GM21619 (cell line): ENCODE measurements around the gene KRT14.
"Not testable (repeated sequence)": the region's sequence is repeated elsewhere in the genome, so short reads cannot be mapped to it uniquely, and the experiment has no call there.

Experiments
- ATAC-seq: cut with Tn5 transposase; IDR thresholded peaks from one replicate; pipeline ENCODE4 v1.9.1; 2021; ENCODE audit not compliant: unreplicated experiment

Gene KRT14

DNA sequence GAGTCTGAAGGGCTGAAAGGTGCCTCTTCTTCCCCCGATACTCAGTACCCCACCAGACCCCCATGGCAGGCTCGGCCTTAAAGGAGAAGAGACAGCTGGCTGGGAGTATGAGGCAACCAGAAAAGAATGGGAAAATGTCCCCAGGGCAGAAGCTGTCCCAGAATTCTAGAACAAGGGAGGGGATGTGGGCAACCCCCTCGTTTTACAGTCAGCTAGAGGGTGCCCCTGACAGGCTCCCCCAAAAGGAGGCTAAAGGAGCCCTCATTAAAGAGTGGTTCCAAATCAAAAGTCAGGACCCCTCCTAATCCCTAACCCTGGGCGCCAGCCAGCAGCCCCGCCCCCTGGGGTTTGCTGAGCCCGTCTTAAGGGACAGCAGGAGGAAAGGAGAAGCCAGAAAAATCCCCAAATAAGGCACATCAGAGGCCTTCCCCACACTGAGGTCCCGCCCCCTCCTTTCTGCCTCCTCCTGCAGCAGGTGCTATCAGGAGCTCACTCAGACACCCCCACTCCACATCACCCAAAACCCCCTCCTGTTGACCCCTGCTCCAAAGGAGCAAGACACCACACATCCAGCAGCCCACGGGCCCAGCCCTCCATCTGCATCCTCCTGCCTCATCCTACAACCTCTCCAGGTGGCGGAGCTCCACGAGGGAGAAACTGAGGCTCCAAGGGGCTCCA is 36.6 kb upstream of the KRT14 start:
- not testable (repeated sequence) for ATAC-seq

DNA sequence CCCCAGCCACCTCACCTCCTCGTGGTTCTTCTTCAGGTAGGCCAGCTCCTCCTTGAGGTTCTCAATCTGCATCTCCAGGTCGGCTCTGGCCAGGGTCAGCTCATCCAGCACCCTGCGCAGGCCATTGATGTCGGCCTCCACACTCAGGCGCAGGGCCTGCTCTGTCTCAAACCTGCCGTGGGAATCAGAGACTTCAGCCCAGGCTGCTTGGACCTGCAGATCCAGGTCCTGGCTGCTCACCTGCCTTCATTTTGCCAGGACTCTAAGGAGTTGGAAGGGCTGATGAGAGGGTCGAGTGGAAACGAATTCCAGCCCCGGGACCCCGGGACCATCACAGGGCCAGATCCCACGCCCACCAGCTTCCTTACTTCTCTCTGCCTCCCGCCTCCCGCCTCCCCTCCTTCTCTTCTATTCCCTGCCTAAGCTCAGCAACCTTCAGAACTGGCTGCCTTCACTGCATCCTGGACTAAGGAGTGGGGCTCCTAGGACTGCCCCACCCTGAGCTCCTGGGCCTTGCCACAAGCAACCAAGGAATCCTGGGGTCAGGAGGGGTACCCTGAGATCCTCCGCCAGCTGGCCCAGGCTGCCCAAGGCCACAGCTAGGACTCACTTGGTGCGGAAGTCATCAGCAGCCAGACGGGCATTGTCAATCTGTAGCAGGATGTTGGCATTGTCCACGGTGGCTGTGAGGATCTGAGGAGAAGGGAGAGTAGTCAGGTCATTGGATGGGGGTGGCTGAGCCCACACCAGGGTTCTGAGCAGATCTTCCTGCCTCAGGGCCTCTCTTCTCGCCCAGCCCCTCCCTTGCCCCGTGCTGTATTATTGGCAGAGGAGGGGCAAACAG is 35.9 kb upstream of the KRT14 start:
- not testable (repeated sequence) for ATAC-seq

DNA sequence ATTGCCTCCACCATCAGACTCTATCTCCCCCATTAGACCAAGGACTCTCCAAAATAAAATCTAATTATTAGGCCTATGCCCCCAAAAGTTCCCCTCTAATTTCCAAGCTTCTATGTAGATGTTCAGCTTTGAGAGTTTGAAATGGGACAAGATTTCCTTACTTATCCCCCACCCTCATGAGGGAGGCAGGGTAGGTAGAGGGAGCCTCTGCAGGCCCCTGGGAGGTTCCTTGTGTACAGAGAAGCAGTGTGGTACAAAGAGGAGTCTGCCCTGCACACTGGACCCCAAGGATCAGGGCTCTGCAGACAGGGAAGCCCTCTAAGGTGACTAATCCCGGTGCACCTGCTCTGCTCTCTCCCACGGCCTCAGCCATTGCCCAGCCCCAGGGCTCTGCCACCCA is 35.2 kb upstream of the KRT14 start:
- no peak for ATAC-seq

DNA sequence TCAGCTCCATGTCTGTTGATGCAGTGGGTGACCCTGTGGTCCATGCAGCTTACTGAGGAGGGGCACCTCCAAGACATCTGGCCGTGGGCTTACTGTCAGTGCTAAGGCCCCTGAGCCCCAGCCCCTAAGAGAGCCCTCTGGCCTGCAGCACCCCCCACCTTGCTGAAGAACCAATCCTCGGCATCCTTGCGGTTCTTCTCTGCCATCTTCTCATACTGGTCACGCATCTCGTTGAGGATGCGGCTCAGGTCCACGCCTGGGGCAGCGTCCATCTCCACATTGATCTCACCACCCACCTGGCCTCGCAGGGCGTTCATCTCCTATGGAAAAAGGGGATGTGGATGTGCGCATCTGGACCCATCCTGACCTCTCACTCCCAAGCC is 34.7 kb upstream of the KRT14 start:
- not testable (repeated sequence) for ATAC-seq

DNA sequence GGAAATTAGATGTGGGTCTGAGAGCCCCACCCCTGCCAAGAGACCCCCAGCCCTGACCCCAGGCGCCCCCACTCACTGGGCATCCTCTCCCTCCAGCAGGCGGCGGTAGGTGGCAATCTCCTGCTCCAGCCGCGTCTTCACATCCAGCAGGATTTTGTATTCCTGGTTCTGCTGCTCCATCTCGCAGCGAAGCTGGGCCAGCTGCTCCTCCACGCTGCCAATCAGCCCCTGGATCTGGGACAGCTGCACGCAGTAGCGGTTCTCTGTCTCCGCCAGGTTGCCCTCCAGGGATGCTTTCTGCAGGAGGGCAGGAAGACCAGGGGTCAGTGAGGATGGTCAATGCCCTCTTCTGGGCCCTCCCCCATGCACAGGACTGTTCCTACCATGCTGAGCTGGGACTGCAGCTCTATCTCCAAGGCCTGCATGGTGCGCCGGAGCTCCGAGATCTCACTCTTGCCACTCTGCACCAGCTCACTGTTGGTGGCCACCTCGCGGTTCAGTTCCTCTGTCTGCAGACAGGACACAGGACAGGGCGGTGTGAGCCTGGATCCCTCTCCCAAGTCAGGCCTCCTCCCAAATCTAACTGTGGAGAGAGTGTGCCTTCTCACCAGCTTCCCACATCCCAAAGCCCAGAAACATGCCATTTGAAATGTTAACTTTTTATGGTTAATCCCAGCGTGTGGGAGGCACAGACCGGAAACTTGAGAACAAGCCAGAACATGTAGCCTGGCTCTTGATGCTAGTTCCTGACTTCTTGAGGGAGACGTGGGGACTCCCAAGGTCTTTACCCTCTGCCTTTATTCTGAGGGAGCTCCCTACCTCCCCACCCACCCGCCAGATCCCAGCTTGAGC is 34.1 kb upstream of the KRT14 start:
- ATAC-seq: no peak

DNA sequence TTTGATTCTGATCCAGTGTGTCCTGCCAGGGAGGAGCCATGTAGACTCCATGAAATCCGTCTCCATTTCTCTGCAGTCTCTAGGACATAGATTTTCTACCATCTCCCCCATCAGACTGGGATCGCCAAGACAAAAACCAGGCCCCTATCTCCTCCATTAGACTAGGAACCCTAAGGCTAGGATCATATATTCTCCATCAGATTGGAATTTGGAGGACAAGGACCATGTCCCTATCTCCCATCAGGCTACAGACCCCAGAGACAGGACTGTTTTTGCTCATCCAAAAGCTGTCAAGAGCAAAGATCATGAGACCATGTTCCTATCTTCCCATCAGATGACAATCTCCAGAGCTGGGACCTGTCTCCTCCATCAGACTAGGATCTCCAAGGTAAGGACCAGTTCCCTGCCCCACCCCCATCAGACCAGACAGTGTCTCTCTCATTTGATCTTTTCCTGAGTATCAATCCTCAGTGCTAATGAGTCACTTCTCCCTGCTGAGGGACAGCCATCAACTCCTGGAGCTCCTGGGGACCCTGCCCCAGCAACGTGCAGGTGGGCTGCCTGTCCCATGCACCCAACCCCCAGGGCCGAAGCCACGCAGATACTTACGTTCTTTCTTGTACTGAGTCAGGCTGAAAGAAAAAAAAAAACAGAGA is 33.4 kb upstream of the KRT14 start:
- ATAC-seq: not testable (repeated sequence)

DNA sequence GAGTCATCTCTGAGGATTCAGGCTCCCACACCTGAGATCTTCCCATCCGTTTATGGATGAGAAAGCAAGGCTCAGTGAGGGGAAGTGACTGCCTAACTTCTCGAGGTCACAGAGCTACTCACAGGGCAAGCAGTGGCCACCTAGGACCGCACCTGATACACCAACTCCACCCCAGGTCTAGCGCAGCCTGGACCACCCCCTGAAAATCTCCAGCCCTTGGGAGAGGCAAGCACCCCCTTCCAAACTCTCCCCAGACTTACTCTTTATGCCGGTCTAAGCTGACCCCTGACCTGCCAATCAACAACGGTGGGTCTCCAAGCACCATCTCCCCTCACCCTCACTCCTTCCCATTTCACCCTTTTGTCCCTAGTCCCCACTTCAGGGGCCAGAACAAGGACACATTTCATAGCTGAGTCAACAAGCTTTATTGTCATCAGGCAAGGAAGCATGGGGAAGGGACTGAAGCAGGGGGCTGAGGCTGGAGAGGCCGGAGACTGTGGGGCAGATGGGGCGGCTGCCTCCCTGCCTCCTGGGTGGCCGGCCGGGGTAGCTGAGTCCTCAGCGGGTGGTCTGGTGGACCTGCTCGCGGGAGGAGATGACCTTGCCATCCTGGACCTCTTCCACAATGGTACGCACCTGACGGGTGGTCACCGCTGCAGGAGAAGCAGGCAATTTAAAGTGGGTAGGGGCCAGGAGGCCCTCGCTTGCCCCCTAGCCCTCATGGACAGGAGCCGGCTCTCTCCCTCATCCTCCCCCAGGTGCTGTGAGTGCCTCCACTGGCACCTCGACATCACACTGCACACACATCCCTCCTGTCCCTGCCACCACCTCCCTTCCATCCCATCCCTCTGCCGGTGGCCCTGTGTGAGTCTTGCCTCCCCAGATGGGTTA is 32.6 kb upstream of the KRT14 start:
- no peak for ATAC-seq

DNA sequence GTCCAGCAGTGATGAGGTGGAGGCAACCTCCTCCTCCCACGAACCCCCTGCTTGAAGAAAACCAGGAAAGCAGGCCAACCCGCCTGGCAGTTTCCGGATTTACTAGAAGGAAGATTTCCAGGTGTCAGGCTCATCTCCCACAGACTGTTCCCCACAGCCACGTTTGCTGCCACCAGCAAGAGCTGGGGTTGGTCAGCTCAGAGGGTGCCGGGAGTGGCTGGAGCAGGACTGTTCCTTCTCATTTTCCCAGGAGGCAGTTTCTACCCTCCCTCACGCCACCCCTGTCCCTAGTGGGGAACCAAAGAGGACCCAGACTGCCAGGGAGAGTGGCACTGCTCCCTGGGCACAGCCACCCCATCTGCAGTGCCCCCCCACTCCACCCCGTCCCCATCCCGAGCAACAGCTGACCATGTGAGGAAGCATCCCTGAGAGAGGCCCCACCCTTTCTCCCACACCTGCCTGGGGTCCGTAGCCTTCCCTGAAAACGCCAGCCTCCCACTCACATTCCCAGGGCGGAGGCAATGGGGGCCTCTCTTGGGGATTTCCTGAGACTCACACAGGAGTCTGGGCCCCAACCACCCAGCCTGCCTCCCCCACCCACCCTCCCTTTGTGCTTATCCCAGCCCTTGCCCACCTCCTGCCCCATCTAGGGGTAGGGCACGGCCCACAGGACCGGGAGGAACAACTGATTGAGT is 31.8 kb upstream of the KRT14 start:
- no peak for ATAC-seq

DNA sequence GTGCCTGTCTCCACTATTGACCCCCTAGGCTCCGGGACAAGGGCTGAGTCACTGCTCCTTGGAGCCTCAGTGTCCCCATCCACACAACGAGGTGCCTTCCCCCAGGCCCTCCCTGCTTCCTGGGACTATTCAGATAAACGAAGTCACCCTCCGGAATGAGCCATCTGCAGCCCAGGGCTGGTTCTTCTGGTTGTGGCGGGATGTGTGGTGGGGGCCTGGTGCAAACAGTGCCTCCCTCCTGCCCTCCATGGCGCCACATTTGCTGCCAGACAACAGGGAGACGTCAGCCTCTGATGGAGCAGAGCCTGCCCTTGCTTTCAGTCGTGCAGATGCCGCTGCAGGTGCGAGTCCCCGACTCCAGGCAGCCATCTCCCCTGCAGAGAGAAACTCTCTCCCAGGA is 31.0 kb upstream of the KRT14 start:
- no peak for ATAC-seq

DNA sequence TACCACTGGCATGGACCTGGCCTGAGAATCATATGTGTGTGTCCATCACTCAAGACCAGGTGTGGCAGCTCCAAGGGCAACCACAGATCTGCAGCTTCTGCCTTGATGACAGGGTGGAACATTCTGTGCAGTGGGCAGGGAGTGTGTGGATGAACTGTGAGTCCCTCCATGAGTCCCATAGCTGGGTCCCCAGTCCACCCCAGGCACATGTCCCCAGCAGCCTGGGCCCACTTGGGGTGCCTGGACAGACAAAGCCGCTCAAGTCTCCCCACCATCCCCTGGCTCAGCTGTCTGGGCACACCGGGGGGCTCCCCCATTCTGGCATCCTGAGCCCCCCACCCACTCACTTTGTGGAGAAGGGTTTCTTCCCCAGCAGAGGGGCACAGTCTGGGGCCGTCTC is 30.4 kb upstream of the KRT14 start:
- no peak for ATAC-seq

DNA sequence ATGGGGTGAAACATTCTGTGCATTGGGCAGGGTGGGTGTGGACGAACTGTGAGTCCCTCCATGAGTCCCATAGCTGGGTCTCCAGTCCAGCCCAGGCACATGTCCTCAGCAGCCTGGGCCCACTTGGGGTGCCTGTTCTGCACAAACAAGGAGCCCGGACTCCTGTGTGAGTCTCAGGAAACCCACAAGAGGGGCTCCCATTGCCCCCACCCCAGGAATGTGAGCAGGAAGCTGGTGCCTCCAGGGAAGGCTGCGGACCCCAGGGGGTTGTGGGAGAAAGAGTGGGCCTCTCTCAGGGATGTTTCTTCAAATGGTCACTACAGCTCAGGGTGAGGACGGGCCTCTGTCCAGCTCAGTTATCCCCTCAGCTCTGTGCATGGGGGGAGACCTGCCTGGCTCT is 29.8 kb upstream of the KRT14 start:
- not testable (repeated sequence) for ATAC-seq

DNA sequence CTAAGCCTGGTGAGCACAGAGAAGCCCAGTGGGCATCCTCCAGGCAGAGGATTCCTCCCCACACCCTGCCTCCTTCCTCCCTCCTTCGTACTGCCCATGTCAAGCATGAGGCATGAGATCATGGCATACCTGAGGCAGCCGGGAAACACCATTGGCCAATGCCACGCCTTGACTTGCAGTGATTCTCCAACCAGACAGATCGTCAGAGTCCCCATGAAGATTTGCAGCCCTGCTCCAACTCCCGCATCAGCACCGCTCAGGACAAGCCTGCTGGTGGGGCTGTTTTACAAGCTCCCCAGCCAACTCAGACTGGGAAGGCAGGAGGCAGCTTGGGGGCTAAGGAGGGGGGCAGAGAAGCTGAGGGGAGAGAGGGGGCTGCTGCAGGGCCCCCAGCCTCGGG is 28.8 kb upstream of the KRT14 start:
- ATAC-seq: no peak

DNA sequence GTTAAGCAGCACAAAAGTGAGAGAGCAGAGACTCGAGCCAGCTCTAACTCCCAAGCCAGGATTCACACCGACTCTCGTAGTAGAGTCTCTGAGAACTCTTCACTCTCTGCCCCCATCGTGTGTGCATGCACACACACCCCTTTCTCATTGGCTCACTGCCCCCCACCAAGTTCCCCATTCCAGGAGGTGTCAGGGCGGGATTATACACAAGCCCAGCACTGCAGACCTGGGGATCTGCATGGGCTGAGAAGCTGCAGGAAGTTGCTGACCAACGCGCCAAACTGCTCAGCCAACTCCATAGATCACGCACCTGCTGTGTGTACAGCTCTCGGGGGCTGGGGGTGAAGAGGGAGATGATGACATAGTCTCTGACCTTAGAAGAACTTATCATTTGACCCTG is 28.1 kb upstream of the KRT14 start:
- ATAC-seq: not testable (repeated sequence)

DNA sequence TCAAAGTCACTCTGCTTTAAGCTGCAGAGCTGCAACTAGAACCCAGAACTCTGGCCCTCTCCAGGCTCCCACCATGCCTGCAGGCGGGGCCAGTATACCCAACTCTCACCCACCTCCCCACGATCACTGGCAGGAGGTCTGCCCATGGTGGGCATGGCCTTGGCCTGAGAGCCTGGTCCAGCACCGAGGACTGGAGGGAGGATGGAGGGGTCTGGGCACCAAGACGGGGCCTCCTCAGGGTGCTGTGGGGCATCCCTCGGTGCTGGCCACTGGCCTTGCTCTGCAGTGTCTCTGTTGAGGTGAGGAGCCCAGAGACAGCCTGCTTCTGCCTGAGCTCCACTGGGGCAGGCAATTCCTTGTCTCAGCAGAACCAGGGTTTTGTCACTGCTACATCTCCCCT is 27.4 kb upstream of the KRT14 start:
- no peak for ATAC-seq

DNA sequence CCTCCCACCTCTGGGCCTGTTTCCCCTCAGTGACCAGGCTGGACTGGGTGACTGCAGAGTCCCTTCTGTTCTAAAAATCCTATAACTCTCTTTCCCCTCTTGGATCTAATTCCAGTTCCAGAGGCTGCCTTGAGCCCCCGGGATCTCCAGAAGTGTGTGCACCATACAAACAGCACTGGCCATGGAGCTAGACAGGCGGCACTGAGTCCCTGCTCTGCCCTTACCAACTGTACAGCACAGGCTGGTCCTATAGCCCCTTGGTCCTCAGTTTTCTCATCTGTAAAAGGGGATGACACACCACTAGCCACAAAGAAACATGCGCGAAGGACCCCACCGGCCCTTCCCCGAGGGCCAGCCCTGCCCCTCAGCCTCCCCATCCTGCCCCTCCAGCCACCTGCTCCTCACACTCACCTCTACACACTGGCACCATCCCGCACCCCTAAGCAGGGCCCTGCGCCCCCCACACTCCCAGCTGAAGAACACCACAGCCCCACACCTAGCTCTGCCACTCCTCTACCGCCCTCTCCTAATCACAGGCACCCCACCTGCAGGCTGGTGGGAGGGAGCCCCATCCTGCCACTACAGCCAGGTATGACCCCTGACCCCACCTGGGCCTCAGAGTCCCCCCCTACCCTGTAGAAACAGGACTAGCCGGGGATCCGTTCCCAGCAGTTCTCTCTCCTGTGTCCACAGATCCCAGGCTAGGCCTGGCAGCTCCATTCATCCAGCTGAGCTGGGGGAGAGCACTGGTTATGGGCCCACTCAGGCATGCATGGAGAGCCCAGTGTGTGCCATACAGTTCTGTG is 26.8 kb upstream of the KRT14 start:
- ATAC-seq: no peak

DNA sequence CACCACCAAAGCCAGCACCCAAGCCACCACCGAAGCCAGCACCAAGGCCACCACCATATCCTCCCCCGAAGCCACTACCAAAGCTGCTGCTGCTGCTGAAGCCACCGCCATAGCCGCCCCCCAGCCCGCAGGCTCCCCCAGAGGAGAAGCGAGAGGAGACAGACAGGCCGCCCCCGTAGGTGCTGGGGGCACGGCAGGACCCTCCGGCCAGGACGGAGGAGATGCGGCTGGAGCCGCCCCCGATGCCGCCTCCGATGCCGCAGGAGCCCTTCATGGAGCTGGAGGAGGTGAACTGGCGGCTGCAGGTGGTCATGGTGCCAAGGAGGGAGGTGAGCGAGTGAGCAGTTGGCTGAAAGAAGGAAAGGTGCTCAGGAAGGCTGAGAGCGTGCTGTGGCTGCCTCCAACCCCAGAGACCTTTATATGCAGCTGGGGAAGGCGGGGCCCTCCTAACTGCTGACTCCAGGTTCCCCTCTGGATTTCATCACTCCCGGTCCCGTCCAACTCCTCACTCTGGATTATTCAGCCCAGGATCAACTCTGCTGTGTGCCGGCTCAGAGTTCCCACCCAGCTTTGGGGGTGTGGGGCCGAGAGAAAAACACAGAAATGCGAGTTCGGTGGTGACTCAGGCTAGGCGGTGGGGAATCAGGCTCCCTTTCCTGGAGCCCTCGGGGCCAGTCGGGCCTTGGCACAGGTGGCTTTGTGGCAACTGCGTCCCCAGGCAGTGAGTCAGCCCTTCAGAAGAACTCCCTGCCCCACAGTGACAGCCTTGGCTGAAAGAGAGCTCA is 25.9 kb upstream of the KRT14 start, which contains the start of gene KRT16:
TSS of gene KRT16 (minus strand) at position 392 of the 785 bp plus-strand sequence. CDS start at position 313, 79 bp downstream.
- ATAC-seq: not testable (repeated sequence)

DNA sequence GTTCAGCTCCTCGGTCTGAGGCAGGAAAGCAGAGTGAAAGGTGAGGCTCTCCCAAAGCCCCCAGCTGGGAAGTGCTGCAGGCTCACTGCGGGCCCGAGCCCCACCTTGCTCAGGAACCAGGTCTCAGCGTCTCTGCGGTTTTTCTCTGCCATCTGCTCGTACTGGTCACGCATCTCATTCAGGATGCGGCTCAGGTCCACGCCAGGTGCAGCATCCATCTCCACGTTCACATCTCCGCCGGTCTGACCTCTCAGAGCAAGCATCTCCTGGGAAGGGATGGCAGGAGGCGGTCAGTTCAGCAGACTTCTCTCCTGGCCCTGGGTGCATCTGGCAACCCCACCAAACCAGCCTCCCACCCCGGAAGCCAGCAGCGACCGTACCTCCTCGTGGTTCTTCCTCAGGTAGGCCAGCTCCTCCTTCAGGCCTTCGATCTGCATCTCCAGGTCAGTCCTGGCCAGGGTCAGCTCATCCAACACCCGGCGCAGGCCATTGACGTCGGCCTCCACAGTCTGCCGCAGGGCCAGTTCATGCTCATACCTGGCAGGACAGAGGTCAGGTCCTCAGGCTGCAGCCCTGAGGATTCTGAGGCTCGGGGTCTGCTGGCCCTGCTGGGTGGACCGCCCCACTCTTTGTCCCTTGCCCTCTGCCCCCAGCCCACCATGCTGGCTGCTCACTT is 24.4 kb upstream of the KRT14 start:
- ATAC-seq: no peak
